ENCODE data around the gene PIK3R5. TPM values are rescaled to one million over a fixed set of nuclear protein-coding genes. Genes with fewer than 3 reads are reported as not detected.

The PIK3R5 gene
- total RNA-seq, 2 experiments from 2014 or later: 153 to 159 TPM

DNA sequence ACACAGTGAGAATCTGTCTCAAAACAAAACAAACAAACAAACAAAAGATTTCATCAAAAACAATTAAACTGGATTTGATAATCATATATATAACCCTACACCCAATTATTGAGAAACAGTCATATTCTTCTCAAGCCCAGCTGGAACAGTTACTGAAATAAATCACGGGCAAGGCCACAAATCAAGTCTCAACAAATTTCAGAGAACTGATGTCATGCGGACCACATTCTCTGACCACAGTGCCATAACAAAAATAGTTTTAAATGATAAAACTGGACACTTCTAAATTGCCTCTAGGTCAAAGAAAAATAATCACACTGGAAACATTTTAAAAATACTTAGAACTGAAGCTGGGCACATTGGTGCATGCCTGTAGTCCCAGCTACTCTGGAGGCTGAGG lies 15.9 kb upstream of the PIK3R5 start:
- DNase-seq (no peak), ATAC-seq (ENCODE audit: poor library complexity) (no peak)
- CTCF ChIA-PET: no interaction called here
- H3K36me3 Mint-ChIP-seq (ENCODE audit: low read depth): no peaks in the 10 kb centered on the region
- TF ChIP-seq, protein P1, sequence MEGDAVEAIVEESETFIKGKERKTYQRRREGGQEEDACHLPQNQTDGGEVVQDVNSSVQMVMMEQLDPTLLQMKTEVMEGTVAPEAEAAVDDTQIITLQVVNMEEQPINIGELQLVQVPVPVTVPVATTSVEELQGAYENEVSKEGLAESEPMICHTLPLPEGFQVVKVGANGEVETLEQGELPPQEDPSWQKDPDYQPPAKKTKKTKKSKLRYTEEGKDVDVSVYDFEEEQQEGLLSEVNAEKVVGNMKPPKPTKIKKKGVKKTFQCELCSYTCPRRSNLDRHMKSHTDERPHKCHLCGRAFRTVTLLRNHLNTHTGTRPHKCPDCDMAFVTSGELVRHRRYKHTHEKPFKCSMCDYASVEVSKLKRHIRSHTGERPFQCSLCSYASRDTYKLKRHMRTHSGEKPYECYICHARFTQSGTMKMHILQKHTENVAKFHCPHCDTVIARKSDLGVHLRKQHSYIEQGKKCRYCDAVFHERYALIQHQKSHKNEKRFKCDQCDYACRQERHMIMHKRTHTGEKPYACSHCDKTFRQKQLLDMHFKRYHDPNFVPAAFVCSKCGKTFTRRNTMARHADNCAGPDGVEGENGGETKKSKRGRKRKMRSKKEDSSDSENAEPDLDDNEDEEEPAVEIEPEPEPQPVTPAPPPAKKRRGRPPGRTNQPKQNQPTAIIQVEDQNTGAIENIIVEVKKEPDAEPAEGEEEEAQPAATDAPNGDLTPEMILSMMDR (IDR thresholded peaks at IDR 0.05): no peak
- H3K9me3 Mint-ChIP-seq: peaks cover 4% of the 10 kb centered on the region
- peaks cover 4 to 8% of the 10 kb centered on the region in 2 experiments for H3K9me3 ChIP-seq (ENCODE audit: control insufficient read depth in 1 of 2, insufficient read depth in 1 of 2, low read length in 2 of 2)
- H3K27ac ChIP-seq (ENCODE audit: low read depth in 1 of 2, low read length in 2 of 2): no peak overlapping the region
- H3K4me3 Mint-ChIP-seq: no peak overlapping the region
- H3K4me1 Mint-ChIP-seq (ENCODE audit: low read depth): peaks cover 12% of the 10 kb centered on the region
- no peaks in the 10 kb centered on the region for H3K27me3 Mint-ChIP-seq
- no peaks in the 10 kb centered on the region for H3K36me3 ChIP-seq (ENCODE audit: insufficient read depth, low read length)
- no peaks in the 10 kb centered on the region for H3K27me3 ChIP-seq (ENCODE audit: control insufficient read depth in 1 of 2, insufficient read depth in 2 of 2, low read length in 2 of 2)
- H3K27ac Mint-ChIP-seq: no peak overlapping the region
- H3K4me3 ChIP-seq (ENCODE audit: low read length): no peak overlapping the region
- intact Hi-C loops (cut with DNase I, micrococcal nuclease): no loop called here
- POLR2A ChIA-PET: no interaction called here
- H3K4me1 ChIP-seq (ENCODE audit: insufficient read depth, low read length): peaks cover 7% of the 10 kb centered on the region

DNA sequence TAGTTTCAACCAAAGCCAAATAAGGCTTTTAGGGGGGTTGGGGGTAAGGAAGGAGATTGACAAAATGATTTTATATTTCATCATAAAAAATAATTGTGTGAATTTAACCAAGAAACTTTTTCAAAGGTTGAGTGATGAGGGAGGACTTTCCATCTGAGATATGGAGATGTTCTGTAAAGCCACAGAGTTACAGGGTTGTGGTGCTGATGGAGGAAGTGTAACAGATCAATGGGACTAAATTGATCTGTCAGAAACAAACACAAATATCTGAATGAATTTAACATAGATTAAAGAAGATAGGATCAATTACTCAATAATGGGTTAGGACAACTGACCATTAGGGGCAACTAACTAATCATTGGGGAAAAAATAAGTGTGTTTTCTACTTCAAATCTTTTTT lies 14.2 kb upstream of the PIK3R5 start:
- no peak for ATAC-seq (ENCODE audit: poor library complexity)
- Mint-ChIP-seq H3K27ac (no peak overlapping the region), H3K27me3 (no peaks in the 10 kb centered on the region), H3K4me3 (no peak overlapping the region), H3K4me1 (ENCODE audit: low read depth) (no peaks in the 10 kb centered on the region), H3K9me3 (no peaks in the 10 kb centered on the region), H3K36me3 (ENCODE audit: low read depth) (no peaks in the 10 kb centered on the region)
- Histone ChIP-seq H3K9me3 (ENCODE audit: control insufficient read depth in 1 of 2, insufficient read depth in 1 of 2, low read length in 2 of 2) (no peaks in the 10 kb centered on the region), H3K27me3 (ENCODE audit: control insufficient read depth in 1 of 2, insufficient read depth in 2 of 2, low read length in 2 of 2) (no peaks in the 10 kb centered on the region), H3K4me1 (ENCODE audit: insufficient read depth, low read length) (no peaks in the 10 kb centered on the region), H3K4me3 (ENCODE audit: low read length) (no peak overlapping the region), H3K36me3 (ENCODE audit: insufficient read depth, low read length) (no peaks in the 10 kb centered on the region), H3K27ac (ENCODE audit: low read depth in 1 of 2, low read length in 2 of 2) (no peak overlapping the region)
- intact Hi-C loops (cut with DNase I, micrococcal nuclease): no loop called here
- CTCF ChIA-PET: no interaction called here
- POLR2A ChIA-PET: no interaction called here
- no peak for DNase-seq
- TF ChIP-seq, protein P1 (IDR thresholded peaks at IDR 0.05): no peak

DNA sequence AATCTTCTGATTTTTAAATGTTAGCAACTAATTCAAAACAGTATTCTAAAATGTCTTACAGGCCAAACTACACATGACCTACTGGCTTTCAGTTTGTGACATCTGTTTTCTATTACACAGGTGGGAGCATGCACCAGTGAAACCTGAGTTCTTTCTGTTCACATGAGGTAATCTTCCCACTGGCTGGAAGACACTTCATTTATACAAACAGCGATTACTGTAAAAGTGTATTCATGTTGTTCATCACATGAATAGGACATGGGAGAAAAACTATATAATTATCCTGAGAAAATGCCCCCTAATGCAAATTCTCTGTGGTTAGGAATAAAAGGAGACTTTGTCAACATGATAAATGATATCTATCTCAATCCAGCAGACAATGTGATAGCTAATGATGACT lies 11.1 kb upstream of the PIK3R5 start:
- Histone ChIP-seq H3K4me3 (ENCODE audit: low read length) (no peak overlapping the region), H3K27me3 (ENCODE audit: control insufficient read depth in 1 of 2, insufficient read depth in 2 of 2, low read length in 2 of 2) (no peaks in the 10 kb centered on the region), H3K4me1 (ENCODE audit: insufficient read depth, low read length) (no peaks in the 10 kb centered on the region), H3K36me3 (ENCODE audit: insufficient read depth, low read length) (no peaks in the 10 kb centered on the region), H3K27ac (ENCODE audit: low read depth in 1 of 2, low read length in 2 of 2) (no peak overlapping the region), H3K9me3 (ENCODE audit: control insufficient read depth in 1 of 2, insufficient read depth in 1 of 2, low read length in 2 of 2) (no peaks in the 10 kb centered on the region)
- H3K27me3 Mint-ChIP-seq: no peaks in the 10 kb centered on the region
- no peaks in the 10 kb centered on the region for H3K36me3 Mint-ChIP-seq (ENCODE audit: low read depth)
- no peaks in the 10 kb centered on the region for H3K4me1 Mint-ChIP-seq (ENCODE audit: low read depth)
- no peak overlapping the region for H3K4me3 Mint-ChIP-seq
- POLR2A ChIA-PET: no interaction called here
- CTCF ChIA-PET: interaction anchor here (1.3 kb wide), 1 partner anchor 40 kb away, joined by 3 read pairs; no protein-coding TSS in a partner anchor
- no peaks in the 10 kb centered on the region for H3K9me3 Mint-ChIP-seq
- DNase-seq (no peak), ATAC-seq (ENCODE audit: poor library complexity) (no peak)
- no peak overlapping the region for H3K27ac Mint-ChIP-seq
- TF ChIP-seq, protein P1 (IDR thresholded peaks at IDR 0.05): no peak
- intact Hi-C loops (cut with DNase I, micrococcal nuclease): no loop called here

Measured in CD4-positive, alpha-beta T cell (primary cell).